Endometrial microvascular endothelial cells (primary cell): ENCODE measurements around the gene PEAR1. TPM values are rescaled to one million over a fixed set of nuclear protein-coding genes. Genes with fewer than 3 reads are reported as not detected.

ENCODE experiments used
- in situ Hi-C: cut with HindIII; loops from 2 replicates; pipeline ENCODE4 v1.10.0; 2017; ENCODE audit warnings: low sequenced_read_pairs, low pct_unique_long_range_greater_than_20kb; ENCODE audit errors: inconsistent ontology term
- total RNA-seq: library from RNA; depleted of rRNA; stranded (reverse); fragments of >200 nt; gene quantifications from one replicate; pipeline ENCODE4 v1.2.3, GENCODE V29; 2015; ENCODE audit errors: inconsistent ontology term

The PEAR1 gene
- total RNA-seq, 1 donor from 2014 or later, result 50.3 TPM

DNA sequence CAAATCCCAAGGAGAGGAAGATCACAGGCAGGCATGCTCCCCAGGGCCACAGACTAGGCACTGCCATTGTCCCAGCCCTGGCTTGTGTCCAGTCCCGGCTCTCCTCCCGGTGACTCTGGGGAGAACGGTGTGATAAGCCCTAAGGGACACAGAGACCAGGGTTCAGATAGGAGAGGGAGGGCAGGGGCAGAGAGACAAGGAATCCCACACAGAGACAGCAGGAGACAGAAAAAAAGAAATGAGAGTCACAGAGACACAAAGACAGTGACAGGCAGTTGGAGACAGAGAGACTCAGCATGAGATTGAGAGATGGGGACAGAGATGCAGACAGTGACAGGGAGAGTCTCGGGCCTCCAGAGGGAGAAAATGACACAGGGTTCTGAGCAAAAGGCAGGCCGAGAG lies 35.0 kb upstream of the PEAR1 start:
- in situ Hi-C loops, result no loop called here

DNA sequence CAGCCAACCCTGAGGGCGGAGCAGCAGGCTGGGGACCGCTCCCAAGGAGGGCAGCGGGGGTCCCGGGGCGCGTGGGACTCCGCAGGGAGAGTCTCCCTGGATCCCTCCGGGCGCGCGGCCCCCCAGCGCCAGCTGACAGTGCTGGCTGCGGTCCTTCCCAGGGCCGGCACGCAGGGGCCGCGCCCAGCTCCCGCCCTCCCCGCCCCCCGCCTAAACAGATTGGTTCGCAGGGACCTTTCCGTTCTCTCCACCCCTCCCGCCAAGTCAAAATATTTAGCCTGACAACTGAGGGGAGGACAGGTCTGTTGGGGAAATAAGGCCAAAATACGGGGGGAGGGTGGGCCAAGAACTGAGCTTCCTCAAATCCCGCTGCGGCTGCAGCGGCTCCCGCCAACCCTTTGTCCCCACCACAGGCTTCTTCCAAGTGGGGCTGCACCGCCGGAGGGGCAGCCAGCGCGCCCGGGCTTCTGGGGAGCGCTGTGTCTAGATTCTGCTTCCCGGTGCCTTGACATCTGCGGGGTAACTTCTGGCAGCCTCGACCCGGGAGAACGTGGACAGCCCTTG lies 34.5 kb upstream of the PEAR1 start, which contains the start of gene INSRR:
INSRR (minus strand) TSS at position 159 of the 564 bp plus-strand sequence. CDS start 496 bp downstream, outside the sequence.
- in situ Hi-C loops, result no loop called here

DNA sequence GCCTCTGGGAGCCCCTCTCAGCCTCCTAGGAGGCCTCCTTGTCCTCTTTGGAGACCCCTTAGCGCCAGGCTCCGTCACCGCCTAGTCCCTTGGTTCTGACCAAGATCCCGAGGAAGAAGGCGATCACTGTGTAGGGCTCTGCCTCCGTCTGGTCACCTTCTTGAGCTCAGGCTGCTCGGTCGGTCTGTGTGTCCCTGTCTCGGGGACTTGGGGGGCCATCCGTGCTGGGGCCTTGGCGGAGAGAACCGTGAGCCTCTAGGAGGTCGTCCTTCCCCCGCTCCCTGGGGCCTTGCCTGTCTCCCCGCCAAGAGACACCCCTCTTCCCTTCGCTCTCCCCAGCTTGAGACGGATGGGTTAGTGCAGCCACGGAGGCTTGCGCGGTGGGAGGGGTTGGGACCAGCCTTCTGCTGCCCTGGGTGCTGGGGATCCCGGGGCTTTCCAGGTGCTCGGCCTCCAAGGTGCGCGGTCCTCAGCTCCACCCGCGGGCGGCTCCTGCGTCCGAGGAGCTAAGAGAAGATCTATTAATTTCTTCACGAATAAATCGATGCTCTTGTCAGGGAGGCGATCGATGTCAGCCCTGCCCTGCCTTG lies 33.9 kb upstream of the PEAR1 start:
- in situ Hi-C loops, result no loop called here

DNA sequence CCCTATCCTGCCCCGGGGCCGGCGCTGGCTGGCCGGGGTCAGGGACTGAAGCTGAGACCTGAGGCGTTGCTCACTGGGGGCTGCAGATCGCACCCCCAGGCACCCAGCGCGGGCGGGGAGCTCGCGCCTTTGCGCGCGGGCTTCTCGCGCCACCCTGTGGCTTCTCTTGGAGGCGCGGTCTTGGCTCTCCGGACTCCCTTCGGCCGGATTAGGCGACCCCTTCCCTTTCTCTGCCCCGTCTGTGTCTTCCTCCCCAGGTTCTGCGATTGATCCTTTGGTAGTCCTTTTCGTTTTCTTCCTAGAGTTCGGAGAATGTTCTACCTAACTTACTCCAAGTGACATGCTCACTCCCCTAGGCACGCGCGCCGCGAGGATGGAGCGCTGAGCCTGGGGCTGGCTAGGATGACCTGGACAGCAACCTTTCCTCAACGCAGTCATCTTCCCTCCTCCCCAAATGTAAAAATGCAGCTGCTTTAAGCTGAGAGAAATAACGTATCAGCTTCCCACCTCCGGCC lies 33.3 kb upstream of the PEAR1 start:
- in situ Hi-C loops, result no loop called here

DNA sequence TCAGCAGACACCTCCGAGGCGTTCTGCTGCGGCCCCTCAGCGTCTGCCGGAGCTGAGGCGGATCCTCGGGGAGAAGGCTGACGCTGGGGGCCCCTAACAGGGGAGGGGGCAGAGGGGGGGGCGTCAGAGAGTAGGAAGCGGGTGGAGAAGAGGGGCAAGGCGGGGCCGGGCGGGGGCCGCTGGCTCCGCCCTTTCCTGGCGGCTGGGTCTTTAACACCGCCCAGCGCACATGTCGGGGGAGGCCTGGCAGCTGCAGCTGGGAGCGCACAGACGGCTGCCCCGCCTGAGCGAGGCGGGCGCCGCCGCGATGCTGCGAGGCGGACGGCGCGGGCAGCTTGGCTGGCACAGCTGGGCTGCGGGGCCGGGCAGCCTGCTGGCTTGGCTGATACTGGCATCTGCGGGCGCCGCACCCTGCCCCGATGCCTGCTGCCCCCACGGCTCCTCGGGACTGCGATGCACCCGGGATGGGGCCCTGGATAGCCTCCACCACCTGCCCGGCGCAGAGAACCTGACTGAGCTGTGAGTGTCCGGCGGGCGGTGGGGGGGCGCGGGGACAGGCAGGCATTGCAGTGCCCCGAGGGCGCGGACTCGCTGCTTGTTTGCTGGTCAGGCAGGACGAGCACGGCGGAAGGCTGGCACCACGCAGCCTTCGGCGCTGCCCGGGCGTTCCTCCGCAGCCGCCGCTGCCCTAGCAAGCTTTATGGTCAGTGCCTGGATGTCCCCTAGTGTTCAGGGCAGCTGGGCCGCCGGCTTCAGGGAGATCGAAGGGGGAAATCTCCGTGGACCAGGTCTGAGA lies 32.7 kb upstream of the PEAR1 start, which contains the start of gene NTRK1:
NTRK1 (plus strand) TSS at position 238 of the 796 bp plus-strand sequence; CDS start at position 308, 70 bp downstream.
- in situ Hi-C loops, result no loop called here

DNA sequence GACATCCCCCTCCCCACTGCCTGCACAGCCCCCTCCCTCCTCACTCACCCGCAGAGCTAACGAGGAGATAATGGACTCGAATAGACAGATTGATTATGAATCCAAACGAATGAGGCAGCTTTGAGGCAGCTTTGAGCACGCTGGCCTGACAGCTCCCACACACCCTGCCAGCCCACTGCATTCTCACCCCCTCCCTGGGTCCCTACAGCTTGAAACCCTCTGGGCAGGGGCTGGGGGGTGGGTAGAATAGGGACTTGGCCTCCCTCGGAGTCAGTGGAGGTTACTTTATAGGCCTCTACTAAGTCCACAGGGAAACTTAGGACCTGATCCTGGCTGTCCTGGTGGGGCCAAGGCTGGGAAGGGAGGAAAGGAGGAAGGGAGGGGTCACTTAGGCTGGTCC lies 30.9 kb upstream of the PEAR1 start:
- in situ Hi-C loops, result no loop called here

DNA sequence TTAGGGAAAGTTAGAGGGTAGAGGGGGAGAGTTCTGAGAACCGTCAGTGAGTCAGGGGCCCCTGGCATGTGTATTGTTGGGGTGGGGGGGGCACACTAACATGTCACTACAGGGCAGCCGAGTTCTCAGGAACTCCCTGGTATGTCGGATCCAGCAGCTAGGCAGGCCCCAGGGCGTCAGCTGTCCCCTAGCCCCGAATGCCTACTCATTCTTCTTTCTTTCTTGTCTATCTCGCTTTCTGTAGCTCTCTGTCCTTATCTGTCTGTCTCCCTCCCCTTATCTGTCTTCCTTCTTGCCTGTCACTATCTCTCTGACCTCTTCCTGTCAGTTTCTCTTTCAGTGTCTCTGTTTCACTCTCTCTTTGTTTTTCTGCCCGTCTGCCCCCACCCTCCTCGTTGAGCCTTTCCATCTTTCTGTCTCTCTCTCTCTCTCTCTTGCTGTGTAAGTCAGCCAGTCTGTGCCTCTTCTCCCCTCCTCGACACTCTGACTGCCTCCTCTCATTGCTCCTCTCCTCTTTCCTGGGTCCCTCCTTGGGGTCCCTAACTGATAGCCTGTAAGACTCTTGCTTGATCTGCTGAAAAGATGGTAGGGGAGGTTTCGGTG lies 30.4 kb upstream of the PEAR1 start:
- in situ Hi-C loops, result no loop called here

DNA sequence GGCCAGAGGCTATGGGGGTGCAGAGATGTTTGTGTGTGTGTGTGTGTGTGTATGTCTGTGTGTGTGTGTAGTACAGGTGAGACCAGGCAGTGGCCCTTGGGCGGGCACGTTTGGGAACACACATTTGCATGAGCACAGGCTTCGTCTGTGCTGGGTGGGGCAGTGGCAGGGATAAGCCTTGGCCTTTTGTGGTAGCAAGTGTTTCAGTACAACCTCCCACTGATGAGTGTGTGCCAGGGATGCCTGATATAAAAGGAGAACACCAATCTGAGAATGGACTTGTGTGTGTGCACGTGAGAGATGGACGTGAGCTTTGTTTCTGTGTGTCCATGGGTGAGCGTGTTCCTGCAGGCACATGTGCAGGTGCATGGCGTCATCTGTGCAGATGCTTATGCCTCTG lies 29.9 kb upstream of the PEAR1 start:
- in situ Hi-C loops, result no loop called here

DNA sequence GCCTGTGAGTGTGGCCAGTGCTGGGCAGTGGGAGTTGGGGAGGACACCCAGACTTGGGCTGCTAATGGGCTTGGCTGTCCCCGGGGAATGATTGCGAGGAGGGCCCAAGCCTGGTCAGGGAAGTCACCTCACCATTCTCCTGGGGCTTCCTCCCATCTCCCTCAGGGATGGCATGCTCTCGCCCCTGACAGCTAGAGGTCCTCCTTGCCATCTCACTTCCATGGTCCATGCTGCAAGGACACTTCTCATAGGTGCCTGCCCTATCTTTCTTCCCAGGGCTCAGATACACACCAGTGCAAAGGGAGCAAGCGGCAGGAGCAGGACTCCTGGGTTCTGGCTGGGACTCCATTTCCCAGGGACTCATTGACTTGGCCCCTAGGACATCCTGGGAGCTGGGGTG lies 28.7 kb upstream of the PEAR1 start:
- in situ Hi-C loops, result no loop called here

DNA sequence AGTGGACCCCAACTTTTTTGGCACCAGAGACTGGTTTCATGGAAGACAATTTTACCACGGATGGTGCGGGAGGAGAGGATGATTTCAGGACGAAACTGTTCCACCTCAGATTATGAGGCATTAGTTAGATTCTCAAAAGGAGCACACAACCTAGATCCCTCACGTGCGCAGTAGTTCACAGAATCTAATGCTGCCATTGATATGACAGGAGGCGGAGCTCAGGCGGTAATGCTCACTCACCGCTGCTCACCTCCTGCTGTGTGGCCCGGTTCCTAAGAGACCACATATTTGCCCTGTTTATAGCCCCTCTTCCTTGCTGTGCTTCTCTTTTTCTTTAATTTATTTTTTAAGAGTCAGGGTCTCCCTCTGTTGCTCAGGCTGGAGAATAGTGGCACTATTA lies 28.3 kb upstream of the PEAR1 start:
- in situ Hi-C loops, result no loop called here

DNA sequence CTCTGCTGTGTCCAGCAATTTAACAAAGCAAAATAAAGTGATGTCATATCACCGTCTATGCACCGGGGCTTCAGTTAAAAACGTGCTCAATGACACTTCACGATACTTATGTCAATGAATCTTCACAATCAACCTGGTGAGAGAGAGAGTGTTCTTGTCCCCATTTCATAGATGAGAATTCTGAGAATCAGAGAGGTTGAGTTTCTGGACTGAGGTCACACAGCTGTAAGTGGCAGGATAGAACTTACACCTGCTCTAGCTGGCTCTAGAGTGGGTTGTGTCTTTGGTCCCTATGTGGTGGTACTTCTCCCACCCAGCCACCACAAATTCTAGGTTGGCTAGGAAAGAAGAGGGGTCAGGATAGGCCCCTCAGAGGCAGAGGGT lies 27.7 kb upstream of the PEAR1 start:
- in situ Hi-C loops, result no loop called here

DNA sequence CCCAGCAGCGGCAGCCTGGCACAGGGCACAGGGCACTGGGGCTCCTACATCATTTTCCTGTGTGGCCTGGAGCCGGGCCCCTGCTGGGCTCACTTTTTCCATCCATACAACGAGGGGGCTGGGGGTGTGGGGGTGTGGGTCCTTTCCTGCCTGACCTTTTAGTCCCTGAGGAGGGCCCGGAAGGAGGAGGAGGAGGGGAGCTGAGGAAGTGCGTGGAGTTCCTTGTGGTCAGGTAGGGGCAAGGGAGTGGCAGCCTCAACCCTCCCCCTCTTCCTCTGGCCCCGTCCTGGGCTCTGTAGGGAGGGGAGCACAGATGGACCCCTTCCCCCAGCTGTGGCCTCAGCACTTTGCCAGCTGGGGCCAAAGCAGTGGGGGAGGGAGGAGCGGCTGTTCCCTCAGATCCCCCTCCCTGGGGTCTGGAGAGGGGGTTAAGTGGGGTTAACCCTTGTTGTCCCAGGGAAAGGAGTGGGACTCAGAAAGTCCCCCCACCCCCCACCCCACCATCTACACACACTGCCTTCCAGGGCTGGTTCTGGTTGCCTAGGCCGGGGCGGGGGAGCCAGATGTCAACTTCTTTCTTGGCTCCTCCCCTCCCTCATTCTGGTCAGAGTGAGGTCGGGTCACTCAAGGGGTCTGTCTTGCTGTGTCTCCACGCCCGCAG lies 27.1 kb upstream of the PEAR1 start:
- in situ Hi-C loops, result no loop called here

DNA sequence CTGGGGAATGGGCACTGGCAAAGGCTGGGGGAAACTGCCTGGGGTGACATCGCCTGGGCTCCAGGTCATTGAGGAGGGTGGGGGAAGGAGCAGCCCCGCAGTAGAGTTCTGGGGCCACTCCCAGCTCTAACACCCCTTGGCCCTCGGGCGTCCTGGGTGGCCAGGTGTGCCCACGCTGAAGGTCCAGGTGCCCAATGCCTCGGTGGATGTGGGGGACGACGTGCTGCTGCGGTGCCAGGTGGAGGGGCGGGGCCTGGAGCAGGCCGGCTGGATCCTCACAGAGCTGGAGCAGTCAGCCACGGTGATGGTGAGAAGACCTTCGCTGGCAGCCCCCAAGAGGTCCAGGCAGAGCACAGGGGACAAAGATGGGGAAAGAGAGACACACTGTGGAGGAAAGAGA lies 25.2 kb upstream of the PEAR1 start:
- in situ Hi-C loops, result no loop called here

DNA sequence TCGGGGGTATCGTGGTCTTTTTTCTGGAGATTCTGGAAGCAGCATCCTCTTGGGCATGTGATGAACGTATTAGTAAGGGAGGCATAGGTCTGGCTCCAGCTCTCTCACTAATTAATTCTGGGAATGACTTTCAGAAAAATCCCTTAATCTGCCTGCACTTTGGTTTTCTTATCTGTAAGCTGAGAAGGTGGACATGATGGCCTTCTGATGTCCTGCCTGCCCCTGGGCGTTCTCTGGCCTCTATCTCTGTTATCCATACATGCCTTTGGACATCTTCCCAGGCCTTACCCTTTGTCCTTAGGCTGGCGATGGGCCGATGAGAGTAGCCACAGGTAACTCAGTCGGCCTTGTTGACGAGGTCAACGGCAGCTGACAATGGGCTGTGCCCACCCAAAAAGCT lies 24.1 kb upstream of the PEAR1 start:
- in situ Hi-C loops, result no loop called here

DNA sequence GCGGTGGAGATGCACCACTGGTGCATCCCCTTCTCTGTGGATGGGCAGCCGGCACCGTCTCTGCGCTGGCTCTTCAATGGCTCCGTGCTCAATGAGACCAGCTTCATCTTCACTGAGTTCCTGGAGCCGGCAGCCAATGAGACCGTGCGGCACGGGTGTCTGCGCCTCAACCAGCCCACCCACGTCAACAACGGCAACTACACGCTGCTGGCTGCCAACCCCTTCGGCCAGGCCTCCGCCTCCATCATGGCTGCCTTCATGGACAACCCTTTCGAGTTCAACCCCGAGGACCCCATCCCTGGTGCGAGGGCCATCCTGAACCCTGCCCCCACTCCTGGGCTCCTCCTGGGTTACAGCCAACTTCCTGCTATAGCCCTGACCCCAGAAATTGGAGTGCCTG lies 19.9 kb upstream of the PEAR1 start:
- in situ Hi-C loops, result no loop called here

DNA sequence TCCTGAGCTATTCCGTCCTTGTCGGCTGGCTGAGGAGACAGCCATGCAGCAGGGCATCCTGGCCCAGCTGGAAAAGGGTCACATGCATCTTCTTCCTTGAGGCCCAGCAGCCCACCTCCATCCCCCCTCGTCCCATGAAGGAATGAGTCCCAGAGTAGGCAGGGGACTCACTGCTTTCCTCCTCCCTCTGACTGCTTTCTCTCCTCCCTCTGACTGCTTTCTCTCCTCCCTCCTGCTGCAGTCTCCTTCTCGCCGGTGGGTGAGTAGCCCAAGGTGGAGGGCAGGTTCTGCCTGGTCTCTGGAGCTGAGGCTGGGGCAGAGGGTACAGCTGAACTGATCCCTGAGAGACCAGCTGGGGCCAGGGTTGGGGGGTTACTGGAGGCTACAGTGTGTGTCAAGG lies 19.4 kb upstream of the PEAR1 start:
- in situ Hi-C loops, result no loop called here

DNA sequence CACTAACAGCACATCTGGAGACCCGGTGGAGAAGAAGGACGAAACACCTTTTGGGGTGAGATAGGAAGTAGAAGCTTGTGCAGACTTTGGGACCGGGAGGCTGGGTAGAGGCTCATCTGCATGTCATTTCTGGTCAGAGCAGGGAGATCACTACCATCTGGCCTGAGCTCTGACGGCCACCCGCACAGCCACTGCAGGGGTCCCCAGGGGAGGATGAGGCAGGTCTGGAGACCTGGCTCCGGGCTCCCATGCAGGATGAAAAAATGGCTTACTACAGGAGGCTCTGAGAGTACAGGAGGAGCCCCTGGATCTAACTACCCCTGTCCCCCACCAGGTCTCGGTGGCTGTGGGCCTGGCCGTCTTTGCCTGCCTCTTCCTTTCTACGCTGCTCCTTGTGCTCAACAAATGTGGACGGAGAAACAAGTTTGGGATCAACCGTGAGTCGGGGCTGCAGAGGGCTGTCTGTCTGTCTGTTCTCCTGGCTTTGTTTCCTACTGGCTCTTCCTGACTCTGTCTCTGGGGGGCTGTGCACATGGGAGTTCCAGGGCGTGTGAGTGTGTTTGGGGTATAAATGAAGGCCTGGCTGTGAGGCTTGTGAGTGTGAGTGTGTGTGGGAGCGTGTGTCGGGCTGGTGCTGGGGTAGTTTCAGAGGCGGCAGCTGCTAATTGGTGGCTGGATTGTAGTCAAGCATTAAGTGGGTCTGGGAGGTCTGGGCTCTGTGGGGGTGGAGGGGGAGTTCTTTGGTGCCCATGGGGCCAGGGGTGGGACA lies 18.8 kb upstream of the PEAR1 start:
- in situ Hi-C loops, result no loop called here

DNA sequence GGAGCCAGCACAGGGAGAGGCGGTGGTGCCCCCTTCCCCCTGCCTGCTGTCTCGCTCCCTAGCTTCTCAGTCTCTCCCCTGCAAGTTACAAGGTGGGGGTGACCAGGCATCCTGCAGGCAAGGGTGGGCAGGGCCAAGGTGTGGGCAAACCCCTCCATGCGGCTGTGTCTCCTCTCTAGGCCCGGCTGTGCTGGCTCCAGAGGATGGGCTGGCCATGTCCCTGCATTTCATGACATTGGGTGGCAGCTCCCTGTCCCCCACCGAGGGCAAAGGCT lies 18.2 kb upstream of the PEAR1 start:
- in situ Hi-C loops, result no loop called here

DNA sequence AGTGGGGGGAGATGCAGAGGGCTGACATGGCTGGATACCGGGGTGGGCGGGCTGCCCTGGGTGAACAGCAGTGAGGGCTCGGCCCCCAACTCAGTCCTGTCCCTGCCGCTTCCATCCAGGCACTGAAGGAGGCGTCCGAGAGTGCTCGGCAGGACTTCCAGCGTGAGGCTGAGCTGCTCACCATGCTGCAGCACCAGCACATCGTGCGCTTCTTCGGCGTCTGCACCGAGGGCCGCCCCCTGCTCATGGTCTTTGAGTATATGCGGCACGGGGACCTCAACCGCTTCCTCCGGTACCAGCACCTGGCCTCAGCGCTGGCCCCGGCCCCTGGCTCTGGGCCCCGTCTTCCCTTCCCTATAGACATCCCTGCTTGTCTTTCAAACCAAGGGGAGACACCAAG lies 17.2 kb upstream of the PEAR1 start:
- in situ Hi-C loops, result no loop called here
